Nucleus accumbens (tissue), 56 donors: ENCODE data around the gene RAP1A.
"Not testable (repeated sequence)": the region's sequence is repeated elsewhere in the genome, so short reads cannot be mapped to it uniquely, and the experiment has no call there.

ENCODE experiments used
- DNase-seq, 56 donors: peaks; one replicate each; lab custom pipeline; 2025; lab: John Stamatoyannopoulos, UW

The RAP1A gene

DNA sequence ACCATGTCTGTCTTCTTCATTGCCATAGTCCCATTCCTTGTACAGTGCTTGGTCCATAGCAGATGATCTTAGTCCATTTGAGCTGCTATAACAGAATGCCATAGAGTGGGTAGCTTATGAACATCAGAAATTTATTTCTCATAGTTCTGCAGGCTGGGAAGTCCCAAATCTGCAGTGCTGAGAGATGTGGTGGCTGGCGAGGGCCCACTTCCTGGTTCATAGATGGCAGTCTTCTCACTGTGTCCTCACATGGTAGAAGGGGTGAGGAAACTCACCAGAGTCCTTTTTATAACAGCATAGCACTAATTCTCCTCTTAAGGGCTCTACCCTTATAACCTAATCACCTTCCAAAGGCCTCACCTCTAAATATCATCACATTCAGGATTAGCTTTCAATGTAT, 23.1 kb upstream of the RAP1A start:
- no peak for DNase-seq

GRCh38 chr1:111597426-111597825, 22.2 kb upstream of the RAP1A start:
- no peak for DNase-seq

DNA sequence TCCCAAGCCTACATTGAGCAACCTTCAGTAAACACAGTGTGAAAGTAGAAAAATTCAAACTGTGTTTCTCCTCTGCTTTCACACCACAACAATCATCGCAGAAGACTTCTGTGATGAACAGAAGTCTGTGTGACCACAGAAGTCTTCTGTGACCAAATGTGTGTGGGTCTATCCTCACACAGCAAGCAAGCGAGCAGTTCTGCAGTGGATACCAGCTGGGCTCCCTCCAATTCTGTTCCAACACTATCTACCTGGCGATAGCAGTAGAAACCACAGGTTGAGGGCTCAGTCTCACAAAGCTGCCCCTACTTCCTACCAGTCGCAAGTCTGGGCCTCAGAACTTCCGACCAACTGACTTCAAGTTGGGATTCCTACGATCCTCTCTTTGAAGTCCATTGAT, 21.0 kb upstream of the RAP1A start:
- DNase-seq, result no peak

DNA sequence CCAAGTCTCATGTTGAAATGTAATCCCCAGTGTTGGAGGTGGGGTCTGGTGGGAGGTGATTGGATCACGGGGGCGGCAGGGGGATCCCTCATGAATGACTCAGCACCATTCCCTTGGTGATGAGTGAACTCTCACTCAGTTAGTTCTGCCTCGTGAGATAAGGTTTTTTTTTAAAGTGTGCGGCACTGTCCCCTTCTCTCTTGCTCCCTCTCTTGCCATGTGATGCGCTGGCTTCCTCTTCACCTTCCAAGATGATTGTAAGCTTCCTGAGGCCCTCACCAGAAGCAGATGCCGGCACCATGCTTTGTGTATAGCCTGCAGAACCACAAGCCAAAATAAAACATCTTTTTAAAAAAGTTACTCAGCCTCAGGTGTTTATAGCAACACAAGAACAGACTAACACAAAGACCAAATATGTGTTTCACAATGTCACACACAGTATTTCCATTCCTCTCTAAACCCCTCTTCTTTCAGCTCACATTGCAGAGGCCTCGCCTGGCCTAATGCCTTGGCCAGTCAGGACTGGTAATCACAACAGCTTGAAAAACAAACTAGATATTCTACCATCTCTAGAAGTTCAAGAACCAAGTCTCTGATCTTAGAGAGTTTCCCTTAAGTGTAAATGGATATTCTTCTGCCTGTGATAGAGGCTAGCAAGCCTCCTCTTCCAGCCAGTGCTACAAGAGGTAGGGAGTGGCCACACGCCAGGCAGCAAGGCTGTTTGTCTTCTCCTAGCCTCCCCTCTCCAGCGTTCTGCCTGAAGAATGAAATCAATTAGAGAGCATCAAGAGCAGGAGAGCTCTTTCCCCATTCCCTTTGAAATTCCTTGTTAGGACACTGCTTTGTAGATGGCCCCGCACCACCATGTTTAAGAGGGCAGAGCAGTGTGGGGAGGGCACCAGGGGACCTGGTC, 19.6 kb upstream of the RAP1A start:
- no peak for DNase-seq

- DNase-seq, result no peak
Measured at GRCh38 chr1:111600886-111601386, 18.7 kb upstream of the RAP1A start.

- DNase-seq, result no peak
Measured at GRCh38 chr1:111602302-111602701, 17.3 kb upstream of the RAP1A start.

- DNase-seq, result no peak
Measured at GRCh38 chr1:111602974-111603373, 16.6 kb upstream of the RAP1A start.

DNA sequence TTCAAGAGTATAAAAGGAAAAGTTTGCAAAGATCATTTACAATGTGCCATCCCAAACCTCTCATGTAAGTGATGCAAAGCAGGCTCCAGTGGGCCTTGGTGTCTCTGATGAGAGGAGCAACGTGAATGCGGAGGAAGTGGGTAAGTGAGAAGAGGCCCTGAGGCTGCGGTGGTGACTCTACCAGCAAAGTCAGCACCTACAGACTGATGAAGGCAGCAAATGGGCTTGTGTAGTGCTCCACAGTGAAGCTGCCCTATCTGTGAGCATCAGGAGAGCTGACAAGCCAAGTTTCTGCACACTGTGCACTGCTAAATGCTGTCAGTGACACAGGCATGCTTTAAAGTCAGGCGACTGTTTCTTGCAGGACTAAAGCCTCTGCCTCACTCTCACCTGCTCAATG, 15.6 kb upstream of the RAP1A start:
- DNase-seq, result peak in 1 of 56 donors; percentile 2

DNA sequence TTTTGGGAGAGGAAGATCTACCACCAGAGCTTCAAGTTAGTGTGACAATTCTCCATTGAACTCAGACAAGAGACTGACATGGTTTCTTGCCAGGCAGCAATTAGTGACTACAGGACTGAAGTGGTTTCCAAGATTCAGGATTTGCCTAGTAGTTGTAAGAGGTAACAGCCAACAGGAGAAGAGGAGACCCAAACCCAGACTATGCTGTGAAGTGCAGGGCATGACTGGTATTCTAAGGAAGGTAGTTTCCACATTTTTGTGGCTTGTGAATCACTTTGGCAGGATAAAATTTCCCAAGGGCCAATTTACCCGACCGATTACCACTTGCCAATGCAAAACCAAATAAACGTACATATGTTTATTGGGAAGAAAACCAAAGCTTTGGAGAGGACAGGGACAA, 14.7 kb upstream of the RAP1A start:
- DNase-seq, result no peak

DNA sequence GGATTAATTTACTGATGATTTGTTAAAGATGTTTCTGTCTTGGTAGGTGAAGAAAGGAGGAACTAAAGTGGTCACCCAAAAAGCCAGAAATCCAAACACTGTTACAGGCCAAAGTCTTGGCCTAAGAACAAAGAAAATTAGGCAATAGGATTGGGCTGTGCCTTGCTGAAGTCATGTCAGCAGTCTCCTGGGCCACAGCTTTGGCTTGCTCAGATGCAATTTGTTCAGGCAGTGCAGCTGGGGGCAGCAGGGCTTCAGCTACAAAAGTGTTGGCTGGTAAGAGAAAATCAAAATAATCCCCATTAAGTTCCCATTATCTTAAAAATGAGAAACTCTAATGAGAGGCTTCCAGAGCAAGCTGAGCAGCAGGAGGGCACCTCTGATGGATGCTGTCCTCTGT, 14.0 kb upstream of the RAP1A start:
- peak in 3 of 56 donors; percentile 4 to 31 (median 7) for DNase-seq

- DNase-seq, result peak in 2 of 56 donors; percentile 22 to 31
Measured at GRCh38 chr1:111606457-111607215, 13.0 kb upstream of the RAP1A start.

DNA sequence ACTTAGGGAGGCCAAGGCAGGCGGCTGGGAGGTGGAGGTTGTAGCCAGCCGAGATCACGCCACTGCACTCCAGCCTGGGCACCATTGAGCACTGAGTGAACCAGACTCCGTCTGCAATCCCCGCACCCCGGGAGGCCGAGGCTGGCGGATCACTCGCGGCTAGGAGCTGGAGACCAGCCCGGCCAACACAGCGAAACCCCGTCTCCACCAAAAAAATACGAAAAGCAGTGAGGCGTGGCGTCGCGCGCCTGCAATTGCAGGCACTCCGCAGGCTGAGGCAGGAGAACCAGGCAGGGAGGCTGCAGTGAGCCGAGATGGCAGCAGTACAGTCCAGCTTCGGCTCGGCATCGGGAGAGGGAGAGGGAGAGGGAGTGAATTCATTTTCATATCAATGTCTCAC, 11.1 kb upstream of the RAP1A start:
- DNase-seq, result not testable (repeated sequence)

GRCh38 chr1:111611986-111612385, 7.6 kb upstream of the RAP1A start:
- no peak for DNase-seq

DNA sequence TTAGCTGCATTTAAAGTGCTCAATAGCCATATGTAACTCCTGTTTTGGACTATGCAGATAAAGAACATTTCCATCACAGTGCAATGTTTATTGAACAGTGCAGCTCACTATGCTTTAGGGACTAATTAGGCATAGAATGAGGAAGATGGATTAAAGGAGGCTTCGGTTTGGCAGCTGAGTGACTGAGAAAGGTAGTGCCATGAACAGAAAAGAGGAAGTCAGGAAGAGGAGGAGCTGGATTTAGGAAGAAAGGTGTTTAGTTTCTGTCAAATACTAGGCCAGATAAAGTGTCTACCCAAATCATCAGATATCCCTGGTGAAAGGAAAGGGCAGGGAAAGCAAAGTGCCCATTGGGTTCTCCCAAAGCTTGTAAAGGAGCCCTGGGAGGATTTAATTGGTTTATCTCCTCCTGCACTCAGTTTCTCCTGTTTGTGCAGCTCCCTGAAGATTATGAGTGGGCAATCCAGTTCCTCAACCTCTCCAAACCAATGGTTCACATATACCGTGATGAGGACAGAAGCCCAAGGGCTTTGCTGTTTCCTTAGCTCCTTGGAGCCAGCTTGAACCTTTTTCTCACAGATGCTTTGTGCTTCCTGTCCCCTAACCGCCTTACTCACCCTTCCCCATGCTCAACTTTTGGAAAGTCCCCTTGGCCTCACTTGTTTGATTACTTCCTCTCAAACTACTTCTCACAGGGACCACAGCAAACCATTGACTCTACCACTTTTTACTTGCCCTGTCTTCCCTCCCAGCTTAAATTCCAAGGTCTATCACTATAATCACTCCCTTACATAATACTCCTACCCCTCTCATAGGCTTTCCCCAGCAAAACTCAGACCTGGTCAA, 3.5 kb upstream of the RAP1A start:
- no peak for DNase-seq

DNA sequence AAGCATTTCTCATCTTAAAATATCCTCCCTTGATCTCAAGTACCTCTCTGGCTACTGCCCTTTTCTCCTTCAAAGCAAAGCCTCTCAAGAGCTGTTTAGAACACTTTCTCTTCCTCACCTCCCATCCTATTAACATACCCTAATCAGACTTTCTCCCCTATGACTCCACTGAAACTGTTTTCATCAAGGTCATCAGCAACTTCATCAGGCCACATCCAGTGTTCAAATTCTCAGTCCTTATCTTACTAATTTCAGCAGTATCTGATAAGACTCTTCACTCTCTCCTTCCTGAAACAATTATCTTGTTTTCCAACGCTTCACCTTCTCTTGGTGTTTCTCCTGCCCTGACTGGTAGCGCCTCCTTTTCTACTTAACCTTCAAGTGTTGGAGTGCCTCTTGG, 1.5 kb upstream of the RAP1A start:
- DNase-seq, result no peak

DNA sequence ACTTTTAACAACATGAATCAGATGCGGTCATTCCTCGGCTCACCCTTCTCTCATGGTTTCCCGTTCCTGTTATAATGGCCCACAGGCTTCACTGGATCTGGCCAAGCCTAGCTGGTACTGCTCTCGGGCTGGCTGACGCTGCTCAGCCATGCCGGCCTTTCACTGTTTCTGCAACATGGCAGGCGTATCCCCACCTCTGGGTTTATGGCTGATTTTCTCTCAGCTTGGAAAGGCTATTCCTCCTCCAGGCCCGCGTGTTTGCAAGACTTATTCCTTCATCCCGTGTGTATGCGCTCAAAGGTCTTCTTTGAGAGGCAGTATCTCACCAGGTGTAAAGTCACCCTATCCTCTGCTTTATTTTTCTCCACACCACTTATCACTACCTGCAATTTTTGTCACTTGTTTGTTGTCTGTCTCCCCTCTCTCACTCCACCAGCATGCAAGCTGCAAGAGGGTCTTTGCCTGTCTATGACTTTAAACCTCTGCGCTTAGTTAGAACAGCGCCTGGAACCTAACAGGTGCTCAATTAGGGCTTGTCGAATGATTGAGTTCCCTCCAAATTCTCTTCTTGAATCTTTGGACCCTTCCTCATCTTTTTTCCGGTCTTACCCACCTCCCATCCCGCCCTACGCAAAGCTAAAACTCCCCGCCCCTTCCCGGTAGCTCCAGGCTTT, 491 bp upstream of the RAP1A start:
- no peak for DNase-seq

DNA sequence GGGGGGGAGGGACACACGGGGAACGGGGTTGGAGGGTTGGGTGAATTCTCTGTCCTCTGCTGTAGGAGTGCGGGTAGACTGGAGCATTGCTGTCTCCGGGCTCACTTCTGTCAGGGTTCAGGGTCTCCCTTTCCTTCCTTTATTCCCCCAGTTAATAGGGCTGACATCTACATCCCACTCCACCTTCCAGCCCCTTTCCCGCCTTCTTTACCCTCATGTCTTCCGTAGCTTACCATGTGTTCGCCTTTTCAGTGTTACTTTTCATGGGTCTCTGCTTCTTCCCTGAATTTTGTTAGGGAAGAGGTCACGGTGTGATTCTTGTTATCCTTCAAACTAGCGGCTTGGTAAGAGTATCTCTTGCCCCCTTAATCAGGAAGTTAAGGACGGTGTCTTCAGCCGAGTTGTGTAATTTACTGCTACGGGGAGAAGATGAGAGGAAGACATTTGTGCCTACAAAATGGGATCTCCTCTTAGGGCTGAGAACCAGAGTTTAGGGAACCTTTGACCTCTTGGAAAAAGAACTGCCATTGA, 917 bp downstream of the RAP1A start:
- DNase-seq, result no peak

DNA sequence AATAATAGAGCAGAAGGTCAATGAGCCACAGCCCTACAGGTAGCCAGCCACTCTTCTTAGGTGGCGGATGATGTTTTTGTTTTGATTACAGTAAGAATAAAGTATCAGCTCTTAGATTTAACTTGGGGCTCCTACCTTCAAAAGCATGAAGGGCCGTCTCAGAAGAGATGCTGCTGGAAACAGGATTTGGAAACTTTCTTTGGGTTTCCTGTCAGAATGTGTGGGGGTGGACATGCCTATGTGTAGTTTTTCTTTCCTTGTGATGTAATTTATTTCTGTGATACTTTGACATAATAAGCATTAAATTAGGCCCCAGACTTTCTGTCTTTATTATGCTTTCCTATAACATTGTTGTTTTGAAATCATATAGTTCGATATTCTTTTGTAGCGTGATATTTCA, 1.5 kb downstream of the RAP1A start:
- no peak for DNase-seq

DNA sequence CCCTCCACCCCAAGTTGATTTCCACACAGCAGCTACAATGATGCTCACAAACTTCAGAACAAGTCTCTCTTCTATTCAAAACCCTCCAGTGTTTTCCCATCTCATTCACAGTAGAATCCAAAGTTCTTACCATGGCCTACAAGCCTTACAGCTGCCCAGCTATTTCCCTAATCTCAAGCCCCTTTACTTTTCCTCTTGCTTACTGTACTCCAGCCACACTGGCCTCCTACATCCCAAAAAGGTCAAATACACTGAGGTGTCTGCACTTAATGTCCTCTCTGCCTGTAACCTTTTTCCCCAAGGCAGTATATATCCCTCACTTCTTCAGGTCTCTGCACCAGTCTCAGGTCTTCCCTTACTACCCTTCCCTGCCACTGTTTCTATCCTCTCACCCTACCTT, 2.6 kb downstream of the RAP1A start:
- no peak for DNase-seq

DNA sequence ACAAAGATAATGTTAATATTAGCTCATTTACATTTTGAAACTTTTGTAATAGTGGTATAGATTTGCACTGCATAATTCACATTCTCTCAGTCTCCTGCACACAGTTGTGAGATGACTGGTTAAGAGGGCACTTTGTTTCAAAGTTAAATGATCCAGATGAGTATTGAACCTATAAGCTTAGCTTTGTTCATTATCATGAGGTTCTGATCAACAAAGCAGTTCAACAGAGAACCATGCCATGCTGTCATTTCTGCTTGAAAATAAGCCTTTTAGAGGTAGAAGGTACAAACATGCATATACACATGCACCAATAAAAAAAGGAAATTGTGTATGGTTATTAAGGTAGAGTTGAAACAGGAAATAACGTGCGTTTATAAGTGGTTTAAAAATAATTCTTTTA, 4.8 kb downstream of the RAP1A start:
- no peak for DNase-seq
